ENCODE results near the gene NKD1.

GRCh38 chr16:50612849-50613198 lies 64.6 kb downstream of the NKD1 start:
- TF ChIP-seq POLR2AphosphoS5 (IDR thresholded peaks at IDR 0.05; ENCODE audit: low read depth, low read length) (no peak), SIN3A (IDR thresholded peaks at IDR 0.05; ENCODE audit: low read depth) (no peak), CTCF (IDR thresholded peaks at IDR 0.05 in 2 of 3, conservative IDR thresholded peaks at IDR 0.05 in 1 of 3; ENCODE audit: borderline replicate concordance in 1 of 3, insufficient read depth in 1 of 3, low read depth in 2 of 3, low read length in 2 of 3) (no peak), ZBTB33 (IDR thresholded peaks at IDR 0.05; ENCODE audit: extremely low read depth, insufficient replicate concordance, low read length) (no peak), POLR2A (IDR thresholded peaks at IDR 0.05; ENCODE audit: borderline replicate concordance, extremely low read depth, insufficient read depth, insufficient read length) (no peak), EZH2 (IDR thresholded peaks at IDR 0.05) (no peak), TCF7L2 (IDR thresholded peaks at IDR 0.05; ENCODE audit: borderline replicate concordance, extremely low read depth, insufficient read depth, insufficient read length) (no peak), ZFX (IDR thresholded peaks at IDR 0.05) (no peak)
